ENCODE measurements around the gene ASPHD2.

Gene ASPHD2

GRCh38 chr22:26439559-26439958, 10.5 kb downstream of the ASPHD2 start:
- no peak for DNase-seq (ENCODE audit: low read depth, low spot score)
- H3K4me3 ChIP-seq (ENCODE audit: low read depth, low read length): no peak overlapping the region
- POLR2A ChIA-PET: interaction anchor here (0.7 kb wide), 1 partner anchor 199 kb away, joined by 3 read pairs; no protein-coding TSS in a partner anchor
- CTCF ChIA-PET: interaction anchor here (0.9 to 1.6 kb wide), 3 partner anchors 17 to 73 kb away, joined by 3 to 8 read pairs (median 3); no protein-coding TSS in a partner anchor
- no peak for TF ChIP-seq CTCF (IDR thresholded peaks at IDR 0.05; ENCODE audit: insufficient read depth, low read length, missing control alignments)

DNA sequence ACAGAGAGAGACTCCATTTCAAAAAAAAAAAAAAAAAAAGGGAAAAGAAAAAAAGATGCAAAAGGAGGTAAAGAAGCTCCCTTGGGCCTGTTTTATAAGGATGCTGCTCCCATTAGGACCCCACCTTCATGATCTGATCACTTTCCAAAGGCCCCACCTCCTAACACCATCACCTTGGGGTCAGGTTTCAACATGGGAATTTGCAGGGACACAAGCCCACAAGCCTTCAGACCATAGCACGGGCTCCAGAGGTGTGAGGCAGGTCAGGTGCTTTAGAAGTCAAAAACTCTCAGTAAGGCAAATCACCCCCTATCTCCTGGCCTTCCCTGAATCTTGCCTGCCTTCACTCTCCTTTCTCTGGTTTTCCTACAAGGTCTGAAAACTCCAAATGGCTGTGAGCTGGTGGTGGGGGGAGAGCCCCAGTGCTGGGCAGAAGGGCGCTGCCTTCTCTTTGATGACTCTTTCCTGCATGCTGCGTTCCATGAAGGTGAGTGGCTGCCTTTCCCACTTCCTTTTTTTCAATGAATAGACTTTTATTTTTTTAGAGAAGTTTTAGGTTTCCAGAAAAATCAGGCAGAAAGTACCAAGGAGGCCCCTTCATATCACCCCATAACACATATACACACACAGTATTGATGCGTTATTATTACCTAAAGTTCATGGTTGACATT, 13.2 kb downstream of the ASPHD2 start:
- ChIA-PET POLR2A (no interaction called here), CTCF (interaction anchor here (1.3 to 10.2 kb wide), 3 partner anchors 12 to 75 kb away, joined by 5 to 86 read pairs (median 7); no protein-coding TSS in a partner anchor)
- no peak overlapping the region for H3K4me3 ChIP-seq (ENCODE audit: low read depth, low read length)
- no peak for TF ChIP-seq CTCF (IDR thresholded peaks at IDR 0.05; ENCODE audit: insufficient read depth, low read length, missing control alignments)
- DNase-seq (ENCODE audit: low read depth, low spot score): no peak

DNA sequence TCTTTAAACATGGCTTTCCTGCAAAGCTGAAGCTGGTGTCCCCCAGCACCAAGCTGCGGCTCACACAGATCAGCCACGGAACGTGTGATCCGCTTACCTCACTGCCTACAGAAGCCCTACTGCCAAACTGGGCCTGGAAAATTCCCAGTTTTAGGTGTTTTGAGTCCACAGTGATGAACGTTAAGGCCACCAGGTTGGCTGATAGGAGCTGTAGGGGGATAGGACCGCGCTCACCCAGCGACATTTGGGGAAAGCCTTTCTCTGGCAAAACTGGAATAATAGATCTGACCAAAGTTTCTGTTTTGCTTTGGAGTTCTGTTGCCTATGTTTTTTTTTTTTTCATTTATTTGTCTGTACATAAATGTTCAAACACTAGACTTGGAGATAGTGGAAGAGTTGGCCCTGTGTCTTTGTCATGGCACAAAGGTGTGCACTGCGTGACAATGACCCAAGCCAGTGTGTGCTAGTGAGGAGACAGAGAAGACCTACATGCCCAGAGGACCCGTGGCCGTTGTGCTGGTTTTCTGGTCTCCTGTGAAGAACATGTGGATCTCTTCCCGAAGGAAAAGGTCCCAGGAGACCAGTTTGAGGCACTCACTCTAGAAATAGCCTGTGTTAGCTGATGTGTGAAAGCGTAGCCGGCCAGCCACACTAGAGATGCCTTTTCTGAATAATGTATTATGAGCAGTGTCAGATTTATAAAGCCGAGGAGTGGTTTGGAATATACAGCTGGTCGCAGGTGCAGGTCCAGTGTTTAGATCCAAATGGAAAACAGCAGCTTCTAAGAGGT, 15.0 kb downstream of the ASPHD2 start:
- no peak overlapping the region for H3K4me3 ChIP-seq (ENCODE audit: low read depth, low read length)
- POLR2A ChIA-PET: interaction anchor here (0.6 kb wide), 1 partner anchor 16 kb away, joined by 3 read pairs; no protein-coding TSS in a partner anchor
- no peak for DNase-seq (ENCODE audit: low read depth, low spot score)
- no peak for TF ChIP-seq CTCF (IDR thresholded peaks at IDR 0.05; ENCODE audit: insufficient read depth, low read length, missing control alignments)
- CTCF ChIA-PET: interaction anchor here (1.0 to 10.2 kb wide), 2 partner anchors 17 to 49 kb away, joined by 3 to 86 read pairs; no protein-coding TSS in a partner anchor

DNA sequence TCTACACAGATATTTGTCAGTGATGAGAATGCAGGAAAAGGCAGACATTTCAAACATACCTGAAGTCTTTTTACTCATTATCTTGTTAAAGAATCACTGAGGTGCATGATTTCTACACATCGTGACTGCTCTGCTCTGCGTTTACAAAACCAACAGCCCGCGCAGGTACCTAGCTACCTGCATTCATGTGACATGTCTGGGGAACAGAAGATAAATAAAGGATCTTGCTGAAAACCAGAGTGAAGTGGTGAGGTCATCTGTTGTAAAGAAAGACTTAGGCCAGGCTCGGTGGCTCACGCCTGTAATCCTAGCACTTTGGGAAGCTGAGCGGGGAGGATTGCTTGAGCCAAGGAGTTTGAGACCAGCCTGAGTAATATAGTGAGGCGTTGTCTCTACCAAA, 15.7 kb downstream of the ASPHD2 start:
- CTCF ChIA-PET: interaction anchor here (1.0 to 10.2 kb wide), 2 partner anchors 17 to 49 kb away, joined by 3 to 86 read pairs; no protein-coding TSS in a partner anchor
- POLR2A ChIA-PET: no interaction called here
- H3K4me3 ChIP-seq (ENCODE audit: low read depth, low read length): no peak overlapping the region
- no peak for TF ChIP-seq CTCF (IDR thresholded peaks at IDR 0.05; ENCODE audit: insufficient read depth, low read length, missing control alignments)
- DNase-seq (ENCODE audit: low read depth, low spot score): no peak

- no peak for DNase-seq (ENCODE audit: low read depth, low spot score)
- ChIA-PET POLR2A (no interaction called here), CTCF (interaction anchor here (0.8 to 10.2 kb wide), 5 partner anchors 8 to 80 kb away, joined by 3 to 86 read pairs (median 4); no protein-coding TSS in a partner anchor)
These were observed 16.7 kb downstream of the ASPHD2 start for GRCh38 chr22:26445577-26446275.

More at GRCh38 chr22:26445577-26446275, 16.7 kb downstream of the ASPHD2 start:
- TF ChIP-seq CTCF (IDR thresholded peaks at IDR 0.05; ENCODE audit: insufficient read depth, low read length, missing control alignments): no peak
- no peak overlapping the region for H3K4me3 ChIP-seq (ENCODE audit: low read depth, low read length)
